WI38 (cell line): ENCODE results near the gene SCN5A.

Experiments used
- H3K4me3 ChIP-seq: 2 replicates; pipeline ENCODE4 v1.5.1; 2011; ENCODE audit warnings: low read depth, mild to moderate bottlenecking, control low read depth, low read length
- TF ChIP-seq, protein P1 (sequence below): IDR thresholded peaks from 2 replicates; pipeline ENCODE4 v1.5.1; 2012; ENCODE audit warnings: low read depth, mild to moderate bottlenecking, control low read depth, low read length

Gene SCN5A

DNA sequence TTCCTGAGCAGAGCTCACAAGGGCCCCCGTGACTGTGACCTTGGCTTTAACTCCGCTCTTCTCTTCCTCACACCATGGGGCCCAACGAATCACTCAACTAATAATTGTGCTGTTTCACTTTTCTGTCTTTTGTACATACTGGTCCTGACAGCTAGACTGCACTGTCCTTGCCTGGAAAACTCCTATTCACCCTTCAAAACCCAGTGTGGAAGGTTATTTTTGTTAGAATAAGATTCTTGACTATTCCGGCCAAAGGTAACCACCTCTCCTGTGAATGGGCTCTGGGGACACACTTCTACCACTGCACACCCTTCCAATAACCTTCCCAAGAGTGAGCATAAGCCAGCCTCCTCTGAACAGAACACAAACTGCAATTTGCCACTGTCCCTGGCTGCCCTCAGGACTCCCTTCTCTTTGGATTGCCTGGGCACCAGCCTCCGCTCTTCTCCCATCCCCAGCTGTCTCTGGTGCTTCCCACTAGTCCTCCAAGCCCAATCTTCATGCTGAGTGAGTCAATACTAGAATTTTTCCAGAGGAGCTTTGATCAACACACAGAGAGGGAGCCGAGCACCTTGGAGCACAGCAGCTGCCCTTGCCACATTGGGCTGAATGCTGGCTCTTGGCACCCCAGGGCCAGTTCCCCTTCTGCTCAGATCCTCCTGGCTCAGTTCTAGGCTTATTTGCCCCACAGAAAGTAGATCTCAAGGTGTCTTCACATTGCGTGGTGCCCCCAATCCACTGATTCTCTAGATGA lies 2.1 kb downstream of the SCN5A start:
- TF ChIP-seq, protein P1, sequence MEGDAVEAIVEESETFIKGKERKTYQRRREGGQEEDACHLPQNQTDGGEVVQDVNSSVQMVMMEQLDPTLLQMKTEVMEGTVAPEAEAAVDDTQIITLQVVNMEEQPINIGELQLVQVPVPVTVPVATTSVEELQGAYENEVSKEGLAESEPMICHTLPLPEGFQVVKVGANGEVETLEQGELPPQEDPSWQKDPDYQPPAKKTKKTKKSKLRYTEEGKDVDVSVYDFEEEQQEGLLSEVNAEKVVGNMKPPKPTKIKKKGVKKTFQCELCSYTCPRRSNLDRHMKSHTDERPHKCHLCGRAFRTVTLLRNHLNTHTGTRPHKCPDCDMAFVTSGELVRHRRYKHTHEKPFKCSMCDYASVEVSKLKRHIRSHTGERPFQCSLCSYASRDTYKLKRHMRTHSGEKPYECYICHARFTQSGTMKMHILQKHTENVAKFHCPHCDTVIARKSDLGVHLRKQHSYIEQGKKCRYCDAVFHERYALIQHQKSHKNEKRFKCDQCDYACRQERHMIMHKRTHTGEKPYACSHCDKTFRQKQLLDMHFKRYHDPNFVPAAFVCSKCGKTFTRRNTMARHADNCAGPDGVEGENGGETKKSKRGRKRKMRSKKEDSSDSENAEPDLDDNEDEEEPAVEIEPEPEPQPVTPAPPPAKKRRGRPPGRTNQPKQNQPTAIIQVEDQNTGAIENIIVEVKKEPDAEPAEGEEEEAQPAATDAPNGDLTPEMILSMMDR: no peak
- H3K4me3 ChIP-seq: no peak overlapping the region

DNA sequence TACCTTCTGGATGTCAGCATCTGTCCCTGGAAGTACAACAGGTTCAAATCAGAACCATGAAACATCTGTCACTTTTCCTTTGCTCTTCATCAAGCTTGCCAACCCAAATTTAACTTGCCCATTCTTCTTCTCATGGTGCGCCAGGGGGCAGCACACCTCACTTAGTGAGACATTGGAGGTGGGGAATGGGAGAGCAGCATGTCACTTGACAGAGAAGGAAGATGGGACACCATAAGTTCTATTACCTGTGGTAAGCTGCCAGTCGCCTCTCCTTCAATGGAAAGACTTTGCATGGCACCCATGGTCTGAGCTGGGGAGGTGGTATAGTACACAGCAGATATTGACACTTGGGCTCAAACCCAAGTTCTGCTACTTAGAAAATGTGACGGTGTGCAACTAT lies 2.9 kb downstream of the SCN5A start:
- TF ChIP-seq, protein P1: peak; percentile 18; the same call in 1 of the 2 replicates
- H3K4me3 ChIP-seq: no peak overlapping the region

DNA sequence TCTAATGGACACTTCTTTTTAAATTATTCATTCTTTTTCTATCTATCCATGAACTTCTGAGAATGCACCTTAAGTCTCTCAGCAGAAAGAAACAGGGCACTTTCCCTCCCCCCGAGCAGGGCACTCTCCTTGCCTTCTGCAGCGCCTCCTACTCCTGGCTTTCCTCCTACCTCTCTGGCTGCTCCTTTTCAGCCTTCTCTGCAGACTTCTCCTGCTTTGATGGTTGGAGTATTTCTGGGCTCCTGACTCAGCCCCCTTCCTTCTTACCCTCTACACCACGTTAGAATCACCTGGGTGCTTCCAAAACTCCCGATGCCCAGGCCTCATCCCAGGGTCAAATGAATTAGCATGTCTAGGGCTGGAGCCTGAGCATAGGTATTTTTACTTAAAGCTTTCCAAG lies 3.4 kb downstream of the SCN5A start:
- TF ChIP-seq, protein P1: no peak
- no peak overlapping the region for H3K4me3 ChIP-seq

DNA sequence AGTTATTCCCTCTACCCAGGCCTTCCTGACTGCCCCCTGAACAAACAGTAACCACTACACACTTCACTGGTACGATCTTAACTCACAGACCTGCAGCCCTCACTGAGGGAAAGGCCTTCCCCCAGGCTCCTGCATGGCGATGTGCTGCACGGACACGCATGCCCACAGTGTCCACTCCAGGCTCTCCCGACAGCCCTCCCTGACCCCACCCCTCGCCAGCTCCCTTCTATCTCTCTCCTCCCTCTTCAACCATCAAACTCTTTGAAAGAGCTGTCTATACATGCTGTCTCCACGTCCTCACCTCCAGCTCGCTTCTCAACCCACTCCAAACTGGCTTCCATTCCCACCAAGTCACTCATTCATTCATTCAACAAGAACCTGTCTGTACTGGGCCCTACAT lies 3.9 kb downstream of the SCN5A start:
- TF ChIP-seq, protein P1: no peak
- H3K4me3 ChIP-seq: no peak overlapping the region

DNA sequence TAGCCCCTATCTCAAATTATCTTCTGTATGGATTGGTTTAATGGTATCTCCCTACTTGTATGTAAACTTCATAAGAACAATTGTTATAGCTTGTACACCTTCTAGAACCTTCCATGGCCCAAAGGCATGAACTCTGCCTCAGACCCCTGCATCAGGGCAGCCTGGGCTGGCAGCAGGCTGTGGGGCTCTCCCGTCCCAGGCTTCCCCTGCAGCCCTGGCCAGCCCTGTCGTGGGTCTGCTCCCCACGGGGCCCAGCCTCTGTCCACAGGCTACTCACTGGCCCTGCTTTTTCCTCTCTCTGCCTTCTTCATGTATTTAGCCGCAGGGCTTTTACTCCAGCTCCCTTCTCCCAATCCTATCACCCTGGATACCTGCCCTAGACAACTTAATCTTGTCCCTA lies 4.4 kb downstream of the SCN5A start:
- no peak overlapping the region for H3K4me3 ChIP-seq
- TF ChIP-seq, protein P1: no peak

DNA sequence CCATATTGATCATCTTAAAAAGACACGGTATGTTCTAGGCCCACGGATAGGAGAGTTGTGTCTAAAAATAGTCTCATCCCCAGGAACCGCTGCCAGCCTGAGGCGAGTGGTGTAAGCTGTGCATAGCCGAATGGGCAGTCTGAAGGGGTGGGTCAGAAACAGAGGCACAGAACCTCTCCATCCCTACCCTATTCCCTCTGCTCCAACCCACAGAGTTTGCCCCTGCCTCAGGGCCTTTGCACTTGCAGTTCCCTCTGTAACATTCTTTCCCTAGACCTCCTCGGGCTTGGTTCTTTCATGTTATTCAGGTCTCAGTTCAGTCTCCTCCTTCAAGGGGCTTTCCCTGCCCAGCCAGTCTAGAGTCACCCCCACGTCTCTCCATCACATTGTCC lies 4.8 kb downstream of the SCN5A start:
- TF ChIP-seq, protein P1: no peak

DNA sequence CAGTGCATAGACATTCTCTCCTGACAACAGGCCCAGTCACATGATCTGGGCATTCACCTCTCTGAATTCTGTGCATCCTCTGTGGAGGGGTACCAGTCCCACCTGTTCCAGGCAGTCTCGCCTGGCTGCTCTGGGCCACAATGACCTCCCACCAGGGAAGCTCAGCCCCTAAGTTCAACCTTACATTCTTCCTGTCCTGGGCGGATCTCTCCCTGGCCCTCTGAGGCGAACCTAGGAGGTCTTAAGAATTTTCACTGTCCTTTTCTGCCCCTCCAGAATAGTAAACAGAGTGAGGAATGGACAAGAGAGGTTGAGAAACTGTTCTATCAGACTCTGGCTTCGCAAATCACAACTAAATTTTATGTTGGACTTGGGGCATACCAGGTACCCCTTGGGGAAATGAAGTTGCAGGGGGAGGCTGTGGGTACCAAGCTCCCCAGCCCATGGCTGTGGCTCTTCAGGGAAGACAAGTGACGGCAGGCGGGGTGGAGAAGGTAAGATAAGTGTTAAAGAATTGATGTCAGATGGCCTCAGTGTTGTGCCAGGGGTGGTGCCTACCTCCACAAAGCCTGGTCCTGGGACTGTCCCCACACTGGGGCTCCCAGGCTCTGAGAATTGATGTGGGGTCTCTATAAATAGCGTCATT lies 5.3 kb downstream of the SCN5A start:
- TF ChIP-seq, protein P1: no peak
- H3K4me3 ChIP-seq: no peak overlapping the region

More for the DNA sequence above, 4.8 kb downstream of the SCN5A start:
- H3K4me3 ChIP-seq: no peak overlapping the region
